DLD1 (cell line): ENCODE data around the gene C19orf73.
"Not testable (repeated sequence)": the region's sequence is repeated elsewhere in the genome, so short reads cannot be mapped to it uniquely, and the experiment has no call there.

Experiments used
- in situ Hi-C: cut with HindIII; loops from 2 replicates; pipeline ENCODE4 v1.10.0; 2017; ENCODE audit warnings: low sequenced_read_pairs

The C19orf73 gene

DNA sequence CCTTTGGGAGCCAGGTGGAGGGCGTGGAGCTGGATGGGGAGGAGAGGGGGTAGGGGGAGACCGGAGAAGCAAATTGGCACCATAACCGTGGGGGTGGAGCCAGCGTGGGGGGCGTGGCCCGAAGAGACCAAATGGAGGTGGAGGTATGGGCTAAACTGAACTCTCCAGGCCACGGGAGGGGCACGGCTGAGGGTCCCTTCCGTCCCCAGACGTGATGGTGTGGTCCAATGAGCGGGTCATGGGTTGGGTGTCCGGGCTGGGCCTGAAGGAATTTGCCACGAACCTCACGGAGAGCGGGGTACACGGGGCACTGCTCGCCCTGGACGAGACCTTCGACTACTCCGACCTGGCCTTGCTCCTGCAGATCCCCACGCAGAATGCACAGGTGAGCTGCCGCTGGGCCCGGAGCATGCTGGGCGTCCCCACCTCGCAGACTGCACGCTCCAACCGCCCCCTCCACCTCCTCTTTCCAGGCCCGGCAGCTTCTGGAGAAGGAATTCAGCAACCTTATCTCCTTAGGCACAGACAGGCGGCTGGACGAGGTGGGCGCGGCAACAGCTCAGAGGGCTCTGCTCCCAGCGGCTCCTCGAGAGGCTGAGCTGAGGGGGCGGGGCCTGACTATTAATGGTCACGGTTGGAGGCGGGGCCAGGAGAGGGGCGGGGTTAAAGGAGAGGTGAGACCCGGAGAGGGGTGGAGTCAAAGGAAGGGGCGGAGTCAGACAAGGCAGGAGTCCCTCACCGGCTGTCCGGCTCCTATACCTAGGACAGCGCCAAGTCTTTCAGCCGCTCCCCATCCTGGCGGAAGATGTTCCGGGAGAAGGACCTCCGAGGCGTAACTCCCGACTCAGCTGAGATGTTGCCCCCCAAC lies 30.1 kb upstream of the C19orf73 start:
- in situ Hi-C loops, result no loop called here

DNA sequence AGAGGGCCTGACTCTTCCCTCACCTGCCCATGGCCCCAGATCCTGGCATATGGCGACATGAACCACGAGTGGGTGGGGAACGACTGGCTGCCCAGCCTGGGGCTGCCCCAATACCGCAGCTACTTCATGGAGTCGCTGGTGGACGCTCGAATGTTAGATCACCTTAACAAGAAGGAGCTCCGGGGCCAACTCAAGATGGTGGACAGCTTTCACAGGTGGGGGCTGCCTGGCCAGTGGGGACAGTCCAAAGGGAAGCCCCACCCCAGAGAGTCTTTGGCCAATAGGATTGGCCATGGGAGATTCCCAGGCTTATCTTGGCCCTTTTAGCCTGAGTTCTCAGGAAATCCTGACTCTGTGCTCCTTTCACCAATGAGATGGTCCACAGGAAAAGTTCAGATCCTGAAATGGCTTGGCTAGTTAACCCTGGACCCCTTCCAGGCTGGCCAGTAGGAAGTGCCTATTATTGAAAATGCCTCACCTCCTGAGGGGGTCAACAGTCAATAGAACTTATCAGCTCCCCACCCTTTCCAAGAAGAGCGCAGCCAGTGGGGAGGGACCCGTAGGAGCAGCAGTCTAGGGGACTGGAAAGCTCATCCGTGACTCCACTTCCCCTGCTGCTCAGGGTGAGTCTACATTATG lies 29.2 kb upstream of the C19orf73 start:
- in situ Hi-C loops, result no loop called here

- in situ Hi-C loops, result not testable (repeated sequence)
These were observed 27.4 kb upstream of the C19orf73 start for GRCh38 chr19:49146408-49146770.

- in situ Hi-C loops, result no loop called here
These were observed 26.8 kb upstream of the C19orf73 start for GRCh38 chr19:49145573-49146407.

GRCh38 chr19:49142866-49143335 lies 24.0 kb upstream of the C19orf73 start:
- in situ Hi-C loops, result no loop called here

DNA sequence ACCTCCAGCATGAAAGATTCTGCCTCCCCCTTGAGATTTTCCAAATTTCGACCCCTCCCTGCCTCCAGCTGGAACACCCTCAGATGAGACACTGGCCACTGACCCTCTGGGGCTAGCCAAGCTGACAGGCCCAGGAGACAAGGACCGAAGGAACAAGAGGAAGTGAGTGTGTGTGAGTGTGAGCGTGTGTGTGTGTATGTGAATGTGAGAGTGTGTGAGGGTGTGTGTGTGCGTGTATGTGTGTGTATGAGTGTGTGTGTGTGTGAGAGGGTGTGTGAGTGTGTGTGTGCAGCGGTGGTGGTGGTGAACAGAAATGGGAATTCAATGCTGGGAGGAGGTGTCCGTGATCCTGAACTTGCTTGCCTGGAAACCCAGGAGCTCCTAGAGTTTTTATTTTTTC lies 22.4 kb upstream of the C19orf73 start:
- in situ Hi-C loops, result no loop called here

GRCh38 chr19:49140951-49141350 lies 22.0 kb upstream of the C19orf73 start:
- in situ Hi-C loops, result no loop called here

DNA sequence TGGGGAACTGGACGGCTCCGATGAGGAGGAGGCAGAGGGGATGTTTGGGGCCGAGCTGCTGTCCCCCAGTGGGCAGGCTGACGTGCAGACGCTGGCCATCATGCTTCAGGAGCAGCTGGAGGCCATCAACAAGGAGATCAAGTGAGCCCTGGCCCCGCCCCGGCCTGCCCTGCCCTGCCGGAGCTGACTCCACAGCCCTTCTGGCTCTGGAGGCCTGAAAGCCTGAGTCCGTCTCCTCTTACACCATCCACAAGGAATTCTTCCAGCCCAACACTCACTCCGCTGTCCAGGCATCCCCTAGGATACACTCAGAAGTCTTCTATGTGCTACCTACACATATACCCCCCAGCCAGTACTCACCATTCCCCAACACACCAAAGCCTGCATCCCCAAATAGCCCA lies 17.8 kb upstream of the C19orf73 start:
- in situ Hi-C loops, result no loop called here

DNA sequence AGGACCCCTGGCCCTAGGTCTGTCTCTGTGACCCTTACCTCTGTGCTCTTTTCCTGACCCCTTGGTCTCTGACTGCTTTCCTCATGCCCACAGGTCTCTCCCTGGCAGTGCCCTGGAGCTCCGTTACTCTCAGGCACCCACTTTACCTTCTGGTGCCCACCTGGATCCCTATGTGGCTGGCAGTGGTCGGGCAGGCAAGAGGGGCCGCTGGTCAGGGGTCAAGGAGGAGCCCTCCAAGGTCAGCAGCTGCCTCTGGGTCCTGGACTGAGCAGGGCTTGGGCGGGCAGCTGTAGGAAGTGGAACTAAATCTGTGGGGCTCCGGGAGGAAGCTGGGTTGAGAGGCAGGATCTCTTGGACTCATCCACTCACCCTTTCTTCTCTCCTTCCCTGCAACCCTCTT lies 16.7 kb upstream of the C19orf73 start:
- in situ Hi-C loops, result no loop called here

GRCh38 chr19:49133621-49134454 lies 14.9 kb upstream of the C19orf73 start:
- in situ Hi-C loops, result no loop called here

GRCh38 chr19:49132974-49133609 lies 14.1 kb upstream of the C19orf73 start:
- in situ Hi-C loops, result no loop called here

GRCh38 chr19:49130325-49130724 lies 11.4 kb upstream of the C19orf73 start:
- in situ Hi-C loops, result no loop called here

GRCh38 chr19:49129238-49129583 lies 10.3 kb upstream of the C19orf73 start:
- in situ Hi-C loops, result no loop called here

- in situ Hi-C loops, result no loop called here
These were observed 9.7 kb upstream of the C19orf73 start for GRCh38 chr19:49128545-49129237.

DNA sequence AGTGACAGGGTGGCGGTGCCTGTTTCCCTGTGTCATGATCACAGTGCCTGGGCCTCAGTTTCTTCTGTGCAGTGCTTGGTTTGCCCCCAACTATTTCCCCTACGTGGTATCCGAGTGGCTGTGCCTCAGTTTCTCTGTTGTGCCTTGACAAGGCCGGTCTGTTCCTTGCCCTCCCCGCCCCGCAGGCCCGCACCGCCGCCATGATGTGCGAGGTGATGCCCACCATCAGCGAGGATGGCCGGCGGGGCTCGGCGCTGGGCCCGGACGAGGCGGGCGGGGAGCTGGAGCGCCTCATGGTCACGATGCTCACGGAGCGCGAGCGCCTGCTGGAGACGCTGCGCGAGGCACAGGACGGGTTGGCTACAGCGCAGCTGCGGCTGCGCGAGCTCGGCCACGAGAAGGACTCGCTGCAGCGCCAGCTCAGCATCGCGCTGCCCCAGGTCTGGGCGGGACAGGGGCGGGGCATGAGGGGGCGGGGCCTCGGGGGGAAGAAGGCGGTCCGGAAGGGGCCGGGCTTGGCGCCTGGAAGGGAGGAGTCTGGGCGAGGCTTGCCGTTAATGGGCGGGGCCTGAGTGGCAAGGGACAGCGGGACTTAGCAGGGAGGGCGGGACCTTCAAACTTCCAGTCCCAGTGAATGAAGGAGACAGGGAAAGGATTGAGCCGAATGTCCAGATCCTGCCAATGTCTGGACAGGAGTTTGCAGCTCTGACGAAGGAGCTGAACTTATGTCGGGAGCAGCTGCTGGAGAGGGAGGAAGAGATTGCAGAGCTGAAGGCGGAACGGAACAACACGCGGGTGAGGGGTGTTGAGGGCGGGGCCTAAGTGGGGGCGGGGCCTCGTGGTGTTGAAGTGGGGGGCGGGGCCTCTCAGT lies 9.0 kb upstream of the C19orf73 start:
- in situ Hi-C loops, result no loop called here

DNA sequence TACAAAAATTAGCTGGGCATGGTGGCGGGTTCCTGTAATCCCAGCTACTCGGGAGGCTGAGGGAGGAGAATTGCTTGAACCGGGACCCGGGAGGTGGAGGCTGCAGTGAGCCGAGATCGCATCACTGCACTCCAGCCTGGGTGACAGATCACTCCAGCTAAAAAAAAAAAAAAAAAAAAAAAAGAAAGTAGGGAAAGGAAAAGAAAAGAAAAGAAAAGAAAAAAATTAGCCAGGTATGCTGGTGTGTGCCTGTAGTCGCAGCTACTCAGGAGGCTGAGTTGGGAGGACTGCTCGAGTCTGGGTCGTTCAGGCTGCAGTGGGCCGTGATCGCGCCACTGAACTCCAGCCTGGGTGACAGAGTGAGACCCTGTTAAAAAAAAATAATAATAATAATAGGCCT lies 8.3 kb upstream of the C19orf73 start:
- in situ Hi-C loops, result not testable (repeated sequence)

DNA sequence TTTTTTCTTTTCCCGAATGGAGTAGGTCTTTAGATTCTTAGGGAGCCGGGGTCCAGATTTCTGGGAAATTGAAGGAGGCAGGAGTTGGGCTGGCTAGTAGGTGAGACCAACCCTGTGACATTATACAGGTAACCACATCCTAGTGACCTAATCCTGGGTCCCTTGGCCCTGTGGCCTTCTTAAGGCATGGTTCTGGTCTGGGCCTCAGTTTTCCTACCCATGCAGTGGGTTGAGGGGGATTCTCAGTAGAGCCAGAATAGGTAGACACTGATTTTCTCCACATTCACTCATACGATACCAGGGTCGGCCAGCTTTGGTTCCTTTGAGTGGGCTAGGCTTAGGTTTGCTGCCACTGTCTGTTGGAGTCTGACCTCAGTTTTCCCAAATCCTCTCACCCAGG lies 7.6 kb upstream of the C19orf73 start:
- in situ Hi-C loops, result no loop called here

DNA sequence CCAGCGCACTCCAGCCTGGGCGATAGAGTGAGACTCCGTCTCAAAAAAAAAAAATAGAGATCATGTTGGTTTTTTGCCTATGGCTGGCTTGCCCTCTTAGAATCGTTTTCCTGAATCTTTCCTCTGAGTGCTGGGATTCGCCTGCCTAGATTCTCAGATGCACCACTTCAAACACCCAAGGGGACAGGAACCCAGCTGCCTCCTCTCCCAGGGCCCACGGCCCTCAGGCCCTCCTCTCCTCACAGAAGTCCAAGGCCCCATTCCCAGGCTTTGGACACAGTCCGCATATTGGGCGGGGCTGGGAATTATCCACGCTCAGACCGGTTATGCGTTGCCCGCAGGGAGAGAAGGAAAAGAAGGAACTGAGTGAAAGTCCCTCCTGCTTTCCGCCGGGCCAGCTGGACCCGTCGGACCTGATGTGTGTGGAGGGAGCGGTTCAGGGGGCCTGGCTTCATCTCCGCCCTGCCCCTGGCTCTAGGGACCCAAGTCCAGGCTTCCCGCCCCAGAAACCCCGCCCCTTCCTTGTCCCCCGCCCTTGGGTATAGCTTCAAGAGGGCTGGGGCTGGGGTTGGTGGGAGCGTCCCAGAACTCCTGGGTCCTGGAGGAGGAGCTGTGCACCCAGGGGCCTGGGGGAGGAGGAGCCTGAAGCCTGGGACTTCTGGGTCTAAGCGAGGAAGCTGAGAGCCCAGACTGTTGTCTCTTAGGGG lies 6.2 kb upstream of the C19orf73 start:
- in situ Hi-C loops, result no loop called here
